Measurements from ENCODE around the gene SNX27.
A peak's percentile ranks its signal among the peaks of the same experiment; 100 is the strongest.
"Not testable (repeated sequence)": the region's sequence is repeated elsewhere in the genome, so short reads cannot be mapped to it uniquely, and the experiment has no call there.

SNX27 gene

GRCh38 chr1:151604291-151604690, 7.6 kb upstream of the SNX27 start:
- no peak for DNase-seq

- no peak for DNase-seq
Measured at GRCh38 chr1:151606384-151606783, 5.5 kb upstream of the SNX27 start.

- DNase-seq, result no peak
Measured at GRCh38 chr1:151606857-151607256, 5.0 kb upstream of the SNX27 start.

- no peak for DNase-seq
Measured at GRCh38 chr1:151610142-151610541, 1.7 kb upstream of the SNX27 start.

GRCh38 chr1:151611288-151611790, 511 bp upstream of the SNX27 start:
- no peak for DNase-seq

- peak; percentile 56 for DNase-seq
Measured at GRCh38 chr1:151612501-151613281, 841 bp downstream of the SNX27 start.

- no peak for DNase-seq
Measured at GRCh38 chr1:151613282-151613780, 1.5 kb downstream of the SNX27 start.

GRCh38 chr1:151615711-151616504, 4.1 kb downstream of the SNX27 start:
- no peak for DNase-seq

- no peak for DNase-seq
Measured at GRCh38 chr1:151616505-151616849, 4.6 kb downstream of the SNX27 start.

GRCh38 chr1:151618003-151618402, 6.2 kb downstream of the SNX27 start:
- DNase-seq, result no peak

GRCh38 chr1:151618470-151618869, 6.6 kb downstream of the SNX27 start:
- no peak for DNase-seq

GRCh38 chr1:151618996-151619395, 7.1 kb downstream of the SNX27 start:
- DNase-seq, result not testable (repeated sequence)

GRCh38 chr1:151619489-151620093, 7.7 kb downstream of the SNX27 start:
- DNase-seq, result no peak

- DNase-seq, result no peak
Measured at GRCh38 chr1:151620286-151620685, 8.4 kb downstream of the SNX27 start.

- no peak for DNase-seq
Measured at GRCh38 chr1:151621351-151621750, 9.5 kb downstream of the SNX27 start.

GRCh38 chr1:151624783-151625182, 12.9 kb downstream of the SNX27 start:
- no peak for DNase-seq

- DNase-seq, result no peak
Measured at GRCh38 chr1:151626740-151627334, 15.0 kb downstream of the SNX27 start.

GRCh38 chr1:151629278-151629677, 17.4 kb downstream of the SNX27 start:
- no peak for DNase-seq

- DNase-seq, result no peak
Measured at GRCh38 chr1:151635479-151636072, 23.7 kb downstream of the SNX27 start.

GRCh38 chr1:151638074-151638775, 26.4 kb downstream of the SNX27 start:
- no peak for DNase-seq

- DNase-seq, result no peak
Measured at GRCh38 chr1:151638812-151639211, 27.0 kb downstream of the SNX27 start.

GRCh38 chr1:151639466-151639865, 27.6 kb downstream of the SNX27 start:
- no peak for DNase-seq
